C4-2B (cell line): Measurements from ENCODE around the gene CDK14.

Experiments
- H3K27ac ChIP-seq: fragments of 450-650 bp; 2 replicates; pipeline ENCODE4 v1.5.1; 2017
- ZFX ChIP-seq: fragments of 450-650 bp; IDR thresholded peaks from 2 replicates; pipeline ENCODE4 v1.6.1; 2017
- TF ChIP-seq, protein P1 (sequence below): fragments of 450-650 bp; conservative IDR thresholded peaks from 2 replicates; pipeline ENCODE4 v1.5.1; 2017; ENCODE audit warnings: mild to moderate bottlenecking

The CDK14 gene

DNA sequence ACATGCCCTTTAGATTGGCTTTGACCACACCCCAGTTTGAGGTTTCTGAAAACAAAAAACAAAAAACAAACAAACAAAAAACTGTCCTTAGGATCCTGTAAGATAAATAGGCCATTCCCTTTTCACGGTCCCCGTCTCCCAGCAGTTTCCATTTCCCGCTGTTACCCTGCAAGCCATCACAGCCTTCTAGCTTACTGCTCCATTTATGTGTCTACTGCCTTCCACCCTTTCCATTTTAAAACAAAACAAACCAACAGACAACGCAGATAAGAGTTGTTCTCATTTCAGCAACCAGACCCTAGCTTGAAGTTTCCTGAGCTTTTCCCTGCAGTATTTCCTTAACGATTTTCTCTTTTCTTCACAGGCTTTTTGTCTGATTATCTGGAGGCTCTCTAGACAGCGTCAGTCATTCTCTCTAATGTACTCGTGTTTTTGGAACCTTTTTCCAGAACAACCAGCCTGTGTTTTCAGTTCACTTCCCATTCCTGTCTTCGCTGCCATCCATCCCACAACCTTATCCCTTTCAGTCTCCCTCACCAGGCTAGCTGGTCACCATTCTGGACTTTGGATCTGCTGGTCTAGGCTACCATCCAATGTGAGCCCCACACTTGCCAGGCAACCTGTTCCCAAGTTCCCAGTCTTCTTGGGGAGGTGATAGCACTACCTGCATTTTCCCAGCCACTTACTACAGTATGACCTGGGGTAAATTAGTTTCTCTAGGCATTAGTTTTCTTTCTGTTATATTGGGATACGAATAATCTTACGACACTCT, 350.8 kb downstream of the CDK14 start:
- TF ChIP-seq ZFX, result no peak
- TF ChIP-seq, protein P1, sequence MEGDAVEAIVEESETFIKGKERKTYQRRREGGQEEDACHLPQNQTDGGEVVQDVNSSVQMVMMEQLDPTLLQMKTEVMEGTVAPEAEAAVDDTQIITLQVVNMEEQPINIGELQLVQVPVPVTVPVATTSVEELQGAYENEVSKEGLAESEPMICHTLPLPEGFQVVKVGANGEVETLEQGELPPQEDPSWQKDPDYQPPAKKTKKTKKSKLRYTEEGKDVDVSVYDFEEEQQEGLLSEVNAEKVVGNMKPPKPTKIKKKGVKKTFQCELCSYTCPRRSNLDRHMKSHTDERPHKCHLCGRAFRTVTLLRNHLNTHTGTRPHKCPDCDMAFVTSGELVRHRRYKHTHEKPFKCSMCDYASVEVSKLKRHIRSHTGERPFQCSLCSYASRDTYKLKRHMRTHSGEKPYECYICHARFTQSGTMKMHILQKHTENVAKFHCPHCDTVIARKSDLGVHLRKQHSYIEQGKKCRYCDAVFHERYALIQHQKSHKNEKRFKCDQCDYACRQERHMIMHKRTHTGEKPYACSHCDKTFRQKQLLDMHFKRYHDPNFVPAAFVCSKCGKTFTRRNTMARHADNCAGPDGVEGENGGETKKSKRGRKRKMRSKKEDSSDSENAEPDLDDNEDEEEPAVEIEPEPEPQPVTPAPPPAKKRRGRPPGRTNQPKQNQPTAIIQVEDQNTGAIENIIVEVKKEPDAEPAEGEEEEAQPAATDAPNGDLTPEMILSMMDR, result no peak
- no peak overlapping the region for H3K27ac ChIP-seq

DNA sequence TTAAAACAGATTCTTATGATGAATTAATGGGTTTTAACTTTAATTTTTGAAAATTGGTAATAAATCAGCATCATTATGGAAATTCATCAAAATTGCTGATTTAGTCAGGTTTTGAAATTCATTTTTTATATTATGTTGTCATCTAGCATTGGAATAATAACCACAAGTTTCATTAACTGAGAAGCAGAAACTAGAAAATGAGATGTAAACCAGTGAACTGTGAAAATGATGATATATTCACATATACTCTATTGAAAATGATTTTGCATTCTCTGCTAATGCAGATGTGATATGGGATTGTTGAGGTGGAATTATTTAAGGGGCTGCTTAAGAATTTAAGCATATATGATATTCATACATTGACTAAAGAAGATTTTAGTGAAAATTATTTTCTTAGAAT, 352.0 kb downstream of the CDK14 start:
- TF ChIP-seq, protein P1, result no peak
- TF ChIP-seq ZFX, result no peak
- no peak overlapping the region for H3K27ac ChIP-seq

DNA sequence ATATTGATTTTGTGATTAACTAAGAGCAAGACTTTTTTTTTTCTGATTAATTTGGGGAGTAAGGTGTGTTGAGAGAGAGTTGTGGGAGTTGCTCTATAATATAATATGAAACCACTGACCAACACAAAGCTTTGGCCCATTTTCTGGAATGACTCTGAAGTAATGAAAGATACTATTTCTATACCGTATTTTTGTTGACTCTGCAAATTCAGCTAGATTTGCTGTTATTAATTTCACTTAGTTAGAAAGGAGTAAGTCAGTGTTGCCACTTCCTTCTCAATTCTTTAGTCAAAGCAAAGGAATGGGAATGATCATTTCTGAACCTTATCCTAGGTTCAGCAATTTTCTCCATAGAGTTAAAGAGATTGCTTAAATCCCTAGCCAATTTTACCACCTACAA, 355.1 kb downstream of the CDK14 start:
- no peak overlapping the region for H3K27ac ChIP-seq
- TF ChIP-seq, protein P1, result no peak
- TF ChIP-seq ZFX, result no peak

DNA sequence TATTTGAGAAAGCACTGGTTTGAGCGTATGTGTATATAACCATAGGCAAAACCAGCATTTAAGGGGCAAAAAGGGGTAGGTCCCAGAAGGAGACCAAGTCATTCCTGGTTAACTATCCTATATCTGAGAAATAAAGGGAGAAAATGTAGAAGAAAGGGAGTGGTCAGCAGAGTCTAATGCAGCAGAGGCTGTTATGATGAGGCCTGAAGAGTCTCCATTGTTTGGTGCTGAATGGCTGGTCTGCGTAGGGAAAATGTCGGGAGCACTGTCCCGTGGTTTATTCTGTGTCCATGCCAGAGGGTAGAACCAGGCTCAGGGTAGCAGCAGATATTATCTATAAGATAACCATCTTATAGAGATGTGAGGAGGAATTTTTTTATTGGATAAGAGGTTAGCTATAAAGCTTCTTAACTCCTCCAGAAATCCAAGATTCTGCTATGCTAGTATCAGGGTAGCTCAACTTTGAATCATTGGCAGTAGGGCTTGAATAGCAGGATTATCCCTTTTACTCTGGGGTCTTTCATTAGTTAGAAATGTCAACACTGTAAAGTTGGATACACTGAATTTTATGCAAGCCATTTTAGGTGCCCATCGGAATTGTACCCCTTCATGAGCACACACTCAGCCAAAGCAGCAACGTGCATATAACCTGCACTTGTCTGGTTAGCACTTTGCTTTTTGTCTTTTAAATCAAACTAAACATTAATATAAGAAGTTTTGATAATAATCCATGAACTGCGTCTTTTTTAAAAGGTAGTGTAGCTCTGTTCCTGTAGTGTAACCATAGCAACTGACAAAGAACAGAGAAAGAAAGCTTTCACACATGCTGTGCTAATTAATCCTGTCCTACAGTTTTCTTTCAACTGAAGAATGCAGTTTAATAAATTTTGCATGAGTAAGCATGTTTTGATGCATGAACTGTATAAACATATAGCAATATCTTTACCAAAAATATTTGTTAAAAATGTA, 356.1 kb downstream of the CDK14 start:
- no peak overlapping the region for H3K27ac ChIP-seq
- TF ChIP-seq, protein P1, result no peak
- TF ChIP-seq ZFX, result no peak

DNA sequence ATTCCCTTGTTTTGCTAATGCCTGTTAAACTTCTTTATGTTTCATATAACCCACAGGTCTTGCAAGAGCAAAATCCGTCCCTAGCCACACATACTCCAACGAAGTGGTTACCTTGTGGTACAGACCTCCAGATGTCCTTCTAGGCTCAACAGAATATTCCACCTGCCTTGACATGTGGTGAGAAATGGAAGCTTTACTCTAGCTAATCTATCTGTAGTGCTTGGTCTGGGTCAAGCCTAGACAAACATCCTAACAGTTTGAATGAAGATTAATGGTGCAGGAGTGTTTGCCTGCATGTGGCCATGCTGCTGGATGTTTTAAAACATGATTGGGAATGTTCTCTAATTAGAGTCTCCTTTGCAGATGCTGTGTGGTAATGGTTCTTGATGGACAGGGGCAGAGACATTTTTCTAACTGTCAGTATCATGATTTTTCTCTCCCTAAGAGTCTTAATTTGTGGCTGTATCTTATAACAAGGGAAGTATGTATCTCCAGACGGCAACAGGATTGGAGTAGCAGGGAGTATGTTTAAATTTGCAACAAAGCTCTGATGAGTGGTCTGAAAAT, 359.6 kb downstream of the CDK14 start:
- TF ChIP-seq, protein P1, result no peak
- no peak for TF ChIP-seq ZFX
- no peak overlapping the region for H3K27ac ChIP-seq

DNA sequence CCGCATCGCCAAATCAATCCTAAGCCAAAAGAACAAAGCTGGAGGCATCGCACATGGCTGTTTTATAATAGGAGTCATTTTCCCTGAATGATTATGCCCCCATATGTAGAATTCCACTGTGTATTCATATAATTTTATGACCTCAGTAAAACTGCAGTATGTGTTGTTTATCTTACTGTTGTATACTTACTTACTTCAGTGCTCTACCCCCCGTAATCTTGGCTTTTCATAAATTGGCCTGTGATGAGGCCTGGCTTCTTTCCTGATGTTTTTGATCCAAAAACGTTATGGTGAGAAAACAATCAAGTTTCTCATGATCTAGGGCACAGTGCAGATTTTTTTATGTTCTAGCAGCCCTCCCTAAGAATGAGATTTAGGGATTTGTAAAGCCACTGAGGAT, 361.8 kb downstream of the CDK14 start:
- no peak overlapping the region for H3K27ac ChIP-seq
- TF ChIP-seq, protein P1, result no peak
- TF ChIP-seq ZFX, result no peak
